ENCODE measurements around the gene PEAR1.
"Not testable (repeated sequence)": the region's sequence is repeated elsewhere in the genome, so short reads cannot be mapped to it uniquely, and the experiment has no call there.

PEAR1 gene

GRCh38 chr1:156913809-156914387, 20.4 kb downstream of the PEAR1 start:
- in situ Hi-C loops (cut with MboI; ENCODE audit: low sequenced_read_pairs), result no loop called here

- in situ Hi-C loops (cut with MboI; ENCODE audit: low sequenced_read_pairs), result no loop called here
Observed at GRCh38 chr1:156914440-156914856, 20.9 kb downstream of the PEAR1 start.

DNA sequence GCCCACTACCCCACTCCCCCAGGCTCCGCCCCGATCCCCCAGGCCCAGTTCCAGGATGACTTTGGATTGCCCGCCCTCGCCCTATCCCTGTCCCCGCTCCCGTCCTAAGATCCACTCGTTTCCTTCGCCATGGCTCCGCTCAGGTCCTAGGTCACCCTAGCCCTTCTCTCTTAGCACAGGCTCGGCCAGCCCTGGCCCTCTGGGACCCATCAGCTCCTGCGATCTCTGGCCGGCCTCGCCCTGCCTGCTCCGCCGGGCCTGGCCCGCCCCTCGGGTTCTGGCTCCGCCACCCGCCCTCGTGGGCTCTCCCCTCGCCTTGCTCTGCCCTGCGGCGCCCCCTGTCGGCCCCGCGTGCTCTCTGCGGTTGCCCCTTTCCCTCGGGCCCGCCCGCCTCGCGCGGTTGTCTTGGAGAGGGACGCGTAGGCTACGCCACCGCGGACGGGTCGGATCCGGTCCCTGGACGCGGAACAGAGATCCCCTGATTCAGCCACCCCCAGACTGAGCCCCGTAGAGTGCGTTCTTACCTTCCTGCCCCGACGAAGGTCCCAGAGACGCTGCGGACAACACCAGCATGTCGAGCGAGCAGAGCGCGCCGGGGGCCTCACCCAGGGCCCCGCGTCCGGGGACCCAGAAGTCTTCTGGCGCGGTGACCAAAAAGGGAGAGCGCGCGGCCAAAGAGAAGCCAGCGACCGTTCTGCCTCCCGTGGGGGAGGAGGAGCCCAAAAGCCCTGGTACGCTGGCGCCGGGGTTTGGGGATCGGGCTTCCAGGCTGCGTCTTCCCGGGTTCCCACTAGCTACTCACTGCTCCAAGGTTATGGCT, 26.9 kb downstream of the PEAR1 start, which contains the start of gene LRRC71:
TSS of gene LRRC71 (plus strand) at position 400 of the 820 bp plus-strand sequence. CDS start at position 572, 172 bp downstream.
- in situ Hi-C loops (cut with MboI; ENCODE audit: low sequenced_read_pairs), result no loop called here

GRCh38 chr1:156921053-156921529, 27.6 kb downstream of the PEAR1 start:
- in situ Hi-C loops (cut with MboI; ENCODE audit: low sequenced_read_pairs), result no loop called here

GRCh38 chr1:156922986-156923669, 29.6 kb downstream of the PEAR1 start:
- in situ Hi-C loops (cut with MboI; ENCODE audit: low sequenced_read_pairs), result no loop called here

GRCh38 chr1:156923670-156924477, 30.4 kb downstream of the PEAR1 start:
- in situ Hi-C loops (cut with MboI; ENCODE audit: low sequenced_read_pairs), result no loop called here

DNA sequence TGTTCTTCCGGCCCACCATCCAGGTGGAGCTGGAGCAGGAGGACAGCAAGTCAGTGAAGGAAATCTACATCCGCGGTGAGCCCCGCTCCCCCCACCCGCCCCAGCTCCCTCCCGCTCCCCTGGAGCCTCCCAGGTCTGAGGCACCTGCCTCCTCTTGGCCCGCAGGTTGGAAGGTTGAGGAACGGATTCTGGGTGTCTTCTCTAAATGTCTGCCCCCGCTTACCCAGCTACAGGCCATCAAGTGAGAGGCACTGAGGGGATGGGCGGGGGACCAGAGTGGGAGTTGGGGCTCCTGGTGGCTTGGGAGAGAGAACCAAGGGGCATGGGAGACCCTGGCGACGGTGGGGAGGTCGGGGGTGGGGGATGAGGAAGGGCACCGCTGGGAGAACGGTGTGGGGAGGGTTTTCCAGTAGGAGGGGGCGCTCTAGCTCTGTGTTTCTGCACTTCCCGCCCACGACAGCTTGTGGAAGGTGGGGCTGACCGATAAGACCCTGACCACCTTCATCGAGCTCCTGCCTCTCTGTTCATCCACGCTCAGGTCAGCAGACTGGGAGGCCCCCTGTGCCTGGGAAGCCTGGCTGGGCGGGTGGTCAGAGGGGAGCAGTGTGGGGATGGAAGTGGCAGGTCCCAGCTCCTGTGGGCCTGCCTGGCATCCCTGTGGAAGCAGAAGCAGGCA, 31.1 kb downstream of the PEAR1 start:
- in situ Hi-C loops (cut with MboI; ENCODE audit: low sequenced_read_pairs), result no loop called here

DNA sequence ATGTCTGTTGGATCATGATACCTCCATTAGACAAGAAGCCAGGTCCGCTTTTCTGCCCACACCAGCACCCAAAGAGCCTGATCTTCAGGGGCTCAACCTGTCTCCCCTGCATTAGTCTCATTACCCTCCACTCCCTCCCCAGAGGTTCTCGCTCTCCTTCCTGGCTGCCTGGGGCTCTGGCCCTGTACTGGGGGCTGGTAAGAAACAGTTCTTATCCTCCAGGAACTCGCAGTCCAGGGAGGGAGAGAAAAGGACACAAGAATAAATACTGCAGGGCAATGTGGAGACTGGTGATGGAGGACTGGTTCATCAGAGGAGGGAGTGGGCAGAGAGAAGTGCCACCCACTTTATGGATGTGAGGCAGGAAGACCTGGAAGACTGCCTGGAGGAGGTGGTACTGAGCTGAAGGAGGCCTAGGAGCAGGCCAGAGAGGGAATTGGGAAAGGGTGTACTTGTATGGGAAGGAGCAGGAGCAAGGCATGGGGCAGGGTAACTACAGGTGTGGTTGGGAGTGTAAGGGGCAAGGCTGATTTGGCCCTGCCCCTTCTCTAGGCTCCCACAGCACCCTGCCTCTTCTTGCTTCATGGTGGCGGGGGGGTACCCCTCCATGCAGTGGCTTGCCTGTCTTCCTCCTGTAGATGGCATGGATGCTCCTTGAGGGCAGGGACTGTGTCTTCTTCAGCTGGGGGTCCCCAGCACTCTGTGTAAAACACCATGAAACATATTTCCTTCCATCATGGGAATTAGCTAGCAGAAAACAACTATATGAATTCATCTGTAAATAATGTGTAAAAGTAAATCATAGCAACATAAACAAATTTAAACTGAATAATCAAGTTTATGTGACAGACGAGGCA, 31.9 kb downstream of the PEAR1 start:
- in situ Hi-C loops (cut with MboI; ENCODE audit: low sequenced_read_pairs), result no loop called here

GRCh38 chr1:156926175-156926574, 32.7 kb downstream of the PEAR1 start:
- in situ Hi-C loops (cut with MboI; ENCODE audit: low sequenced_read_pairs), result no loop called here

- in situ Hi-C loops (cut with MboI; ENCODE audit: low sequenced_read_pairs), result not testable (repeated sequence)
Observed at GRCh38 chr1:156926695-156927094, 33.2 kb downstream of the PEAR1 start.

DNA sequence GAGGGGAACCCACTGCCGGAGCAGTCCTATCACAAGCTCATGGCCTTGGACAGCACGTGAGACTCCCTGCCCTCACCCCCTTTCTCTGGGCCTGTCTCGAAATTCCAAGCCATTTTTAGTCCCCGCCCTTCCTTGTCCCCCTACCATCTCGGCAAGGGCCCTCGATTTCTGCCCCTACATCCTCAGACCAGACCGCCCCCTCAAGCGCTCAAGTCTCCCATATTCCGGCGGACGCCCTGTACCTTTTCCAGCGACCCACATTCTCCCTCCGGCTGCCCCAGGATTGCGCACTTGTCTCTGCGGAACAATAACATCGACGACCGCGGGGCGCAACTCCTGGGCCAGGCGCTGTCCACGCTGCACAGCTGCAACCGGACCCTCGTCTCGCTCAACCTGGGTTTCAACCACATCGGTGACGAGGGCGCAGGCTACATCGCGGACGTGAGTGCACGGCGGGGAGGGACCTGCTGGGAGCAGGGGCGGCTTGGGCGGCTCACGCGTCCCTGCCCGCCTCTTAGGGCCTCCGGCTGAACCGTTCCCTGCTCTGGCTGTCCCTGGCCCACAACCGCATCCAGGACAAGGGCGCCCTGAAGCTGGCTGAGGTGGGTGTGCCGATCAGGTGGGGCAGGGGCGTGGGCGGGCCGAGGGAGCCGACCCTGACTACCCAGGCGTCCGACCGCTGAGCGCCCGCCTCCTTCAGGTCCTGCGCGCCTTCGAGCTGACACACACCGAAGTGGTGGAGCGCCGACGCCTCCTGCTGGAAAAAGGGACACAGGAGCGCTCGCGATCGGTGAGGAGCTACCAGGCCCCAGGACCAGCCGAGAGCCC, 33.9 kb downstream of the PEAR1 start:
- in situ Hi-C loops (cut with MboI; ENCODE audit: low sequenced_read_pairs), result no loop called here

DNA sequence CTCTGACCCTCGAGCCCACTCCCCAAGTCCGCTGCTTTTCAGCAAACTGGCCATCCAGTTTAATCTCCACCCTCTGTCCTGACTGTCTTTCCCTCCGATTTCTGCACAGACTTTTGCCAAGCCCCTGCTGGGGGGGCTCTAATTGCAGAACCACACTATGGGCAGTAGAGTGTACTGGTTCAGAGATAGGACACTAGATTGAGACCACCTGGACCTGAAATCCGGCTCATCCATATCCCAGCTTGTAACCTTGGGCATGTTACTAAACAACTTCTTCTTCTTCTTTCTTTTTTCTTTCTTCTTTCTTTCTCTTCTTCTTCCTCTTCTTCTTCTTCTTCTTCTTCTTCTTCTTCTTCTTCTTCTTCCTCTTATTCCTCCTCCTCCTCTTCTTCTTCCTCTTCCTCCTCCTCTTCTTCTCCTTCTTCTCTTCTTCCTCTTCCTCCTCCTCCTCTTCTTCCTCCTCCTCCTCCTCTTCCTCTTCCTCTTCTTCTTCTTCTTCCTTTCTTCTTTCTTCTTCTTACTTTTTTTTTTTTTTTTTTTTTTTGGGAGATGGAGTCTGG, 34.6 kb downstream of the PEAR1 start:
- in situ Hi-C loops (cut with MboI; ENCODE audit: low sequenced_read_pairs), result no loop called here

GRCh38 chr1:156929596-156930238, 36.2 kb downstream of the PEAR1 start:
- in situ Hi-C loops (cut with MboI; ENCODE audit: low sequenced_read_pairs), result no loop called here

GRCh38 chr1:156930483-156930882, 37.0 kb downstream of the PEAR1 start:
- in situ Hi-C loops (cut with MboI; ENCODE audit: low sequenced_read_pairs), result no loop called here

DNA sequence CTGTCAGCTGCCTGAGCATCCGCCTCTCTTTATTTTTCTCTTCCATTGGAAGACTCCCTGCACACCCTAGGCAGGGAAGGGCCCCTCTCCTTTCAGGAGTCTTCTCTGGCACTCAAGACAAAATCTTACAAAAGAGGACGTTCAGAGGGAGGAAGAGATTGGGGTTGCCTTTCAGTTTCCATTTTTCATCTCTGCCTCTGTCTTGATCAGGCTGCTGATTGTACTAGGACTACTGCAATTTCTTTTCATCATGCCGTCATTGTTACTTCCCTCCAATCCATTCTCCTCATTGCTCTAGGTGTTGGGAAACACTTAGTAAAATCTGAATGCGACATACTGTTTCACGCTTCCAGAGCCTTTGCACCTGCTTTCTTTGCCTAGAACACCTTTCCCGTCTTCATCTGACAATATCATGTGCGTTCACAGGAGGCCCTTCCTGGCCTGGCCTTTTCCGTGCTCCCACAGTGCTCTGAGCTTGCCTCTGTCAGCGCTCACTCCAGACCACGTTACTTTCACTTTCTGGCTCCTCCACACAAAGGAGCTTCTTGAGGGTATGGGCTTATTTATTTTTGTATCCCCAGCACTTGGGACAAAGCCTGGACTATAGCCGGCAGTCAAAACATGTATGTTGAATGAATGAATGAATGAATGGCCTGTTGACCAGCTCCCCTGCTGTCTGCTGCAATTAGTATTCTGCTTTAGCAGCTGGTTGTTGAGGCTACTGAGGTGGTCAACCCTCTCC, 37.9 kb downstream of the PEAR1 start:
- in situ Hi-C loops (cut with MboI; ENCODE audit: low sequenced_read_pairs), result no loop called here

DNA sequence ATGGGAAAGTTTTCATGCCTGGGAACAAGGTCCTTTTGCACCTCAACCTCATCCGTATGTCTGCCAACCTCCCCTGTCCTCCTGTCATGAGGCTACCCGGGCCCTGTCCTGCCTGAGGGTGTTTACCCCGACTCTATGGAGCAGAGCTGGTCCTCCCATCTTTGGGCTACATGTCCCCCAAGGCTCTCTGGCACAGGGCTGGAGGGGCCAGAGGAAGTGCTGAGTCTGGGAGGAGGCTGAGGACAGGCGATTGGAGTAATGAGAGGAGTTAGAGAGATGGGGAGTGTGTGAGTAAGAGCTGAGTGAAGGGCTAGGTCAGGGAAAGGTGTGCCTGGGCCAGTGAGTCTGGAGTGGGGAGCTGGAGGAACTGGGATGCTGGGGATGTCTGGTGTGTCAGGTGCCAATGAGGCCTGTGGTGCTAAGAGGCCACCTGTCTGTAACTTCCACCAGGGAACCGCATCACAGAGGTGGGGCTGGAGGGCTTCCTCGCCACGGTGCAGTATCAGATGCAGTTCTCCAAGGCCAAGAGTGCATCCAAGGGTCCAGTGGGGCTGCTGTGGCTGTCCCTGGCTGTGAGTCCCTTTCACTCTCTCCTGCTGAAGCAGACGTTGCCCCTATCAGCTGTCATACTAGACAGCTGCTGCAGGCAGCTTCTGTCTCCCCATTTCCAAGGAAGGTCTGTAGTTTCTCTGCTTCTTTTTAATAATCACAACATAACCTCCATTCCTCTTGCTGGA, 38.6 kb downstream of the PEAR1 start:
- in situ Hi-C loops (cut with MboI; ENCODE audit: low sequenced_read_pairs), result no loop called here
